ENCODE results near the gene KLHL9. TPM values are rescaled to one million over a fixed set of nuclear protein-coding genes. Genes with fewer than 3 reads are reported as not detected.

The KLHL9 gene
- total RNA-seq, 1 donor from 2014 or later, result 28.9 TPM

DNA sequence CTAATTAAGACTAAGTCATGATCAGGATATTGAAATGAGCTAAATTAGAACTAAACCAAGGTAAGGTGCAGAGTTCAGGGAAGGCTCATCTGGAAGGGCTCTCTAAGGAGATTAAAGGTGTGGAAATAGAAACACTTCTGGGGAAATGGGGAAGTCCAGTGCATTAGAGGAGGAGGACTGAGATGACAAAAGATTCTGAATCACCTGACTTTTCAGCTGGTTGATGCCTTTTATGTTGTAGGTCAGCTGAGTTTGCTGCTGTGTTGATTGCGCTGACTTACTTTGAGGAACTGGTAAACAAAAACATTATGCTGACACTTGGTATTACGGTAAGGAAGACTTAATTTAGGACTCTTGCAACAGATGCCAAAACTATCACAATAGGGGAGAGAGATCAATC, 53.9 kb downstream of the KLHL9 start:
- H3K9me3 Mint-ChIP-seq (ENCODE audit: low read depth), result peaks cover under 1% of the 10 kb centered on the region
- no peaks in the 10 kb centered on the region for H3K4me1 Mint-ChIP-seq (ENCODE audit: low read depth)
- no peak for DNase-seq (ENCODE audit: low spot score)
- TF ChIP-seq, protein P1, sequence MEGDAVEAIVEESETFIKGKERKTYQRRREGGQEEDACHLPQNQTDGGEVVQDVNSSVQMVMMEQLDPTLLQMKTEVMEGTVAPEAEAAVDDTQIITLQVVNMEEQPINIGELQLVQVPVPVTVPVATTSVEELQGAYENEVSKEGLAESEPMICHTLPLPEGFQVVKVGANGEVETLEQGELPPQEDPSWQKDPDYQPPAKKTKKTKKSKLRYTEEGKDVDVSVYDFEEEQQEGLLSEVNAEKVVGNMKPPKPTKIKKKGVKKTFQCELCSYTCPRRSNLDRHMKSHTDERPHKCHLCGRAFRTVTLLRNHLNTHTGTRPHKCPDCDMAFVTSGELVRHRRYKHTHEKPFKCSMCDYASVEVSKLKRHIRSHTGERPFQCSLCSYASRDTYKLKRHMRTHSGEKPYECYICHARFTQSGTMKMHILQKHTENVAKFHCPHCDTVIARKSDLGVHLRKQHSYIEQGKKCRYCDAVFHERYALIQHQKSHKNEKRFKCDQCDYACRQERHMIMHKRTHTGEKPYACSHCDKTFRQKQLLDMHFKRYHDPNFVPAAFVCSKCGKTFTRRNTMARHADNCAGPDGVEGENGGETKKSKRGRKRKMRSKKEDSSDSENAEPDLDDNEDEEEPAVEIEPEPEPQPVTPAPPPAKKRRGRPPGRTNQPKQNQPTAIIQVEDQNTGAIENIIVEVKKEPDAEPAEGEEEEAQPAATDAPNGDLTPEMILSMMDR (IDR thresholded peaks at IDR 0.05), result no peak
- no peak overlapping the region for H3K4me3 Mint-ChIP-seq (ENCODE audit: unreplicated experiment)
- peaks cover 18% of the 10 kb centered on the region for H3K27me3 Mint-ChIP-seq (ENCODE audit: low read depth)
- H3K36me3 Mint-ChIP-seq (ENCODE audit: low read depth), result no peaks in the 10 kb centered on the region
- H3K27ac Mint-ChIP-seq (ENCODE audit: unreplicated experiment), result no peak overlapping the region

Other genes starting within 250 kb of the KLHL9 start
- gene IFNW1, start 193.6 kb downstream of the KLHL9 start, total RNA-seq, result not detected in 3 replicates
- not detected in 3 replicates for gene IFNA21, start 168.7 kb downstream of the KLHL9 start, total RNA-seq
- not detected in 3 replicates for gene IFNA4, start 147.8 kb downstream of the KLHL9 start, total RNA-seq
- gene IFNA7, start 133.2 kb downstream of the KLHL9 start, total RNA-seq, result not detected in 3 replicates
- not detected in 3 replicates for gene IFNA10, start 128.3 kb downstream of the KLHL9 start, total RNA-seq
- gene IFNA16, start 118.1 kb downstream of the KLHL9 start, total RNA-seq, result not detected in 3 replicates
- gene IFNA17, start 107.2 kb downstream of the KLHL9 start, total RNA-seq, result not detected in 3 replicates
- not detected in 3 replicates for gene IFNA14, start 95.4 kb downstream of the KLHL9 start, total RNA-seq
- not detected in 3 replicates for gene IFNA5, start 30.1 kb downstream of the KLHL9 start, total RNA-seq
- gene IFNA6, start 15.5 kb upstream of the KLHL9 start, total RNA-seq, result not detected in 3 replicates
- gene IFNA13, start 32.7 kb upstream of the KLHL9 start, total RNA-seq, result not detected in 3 replicates
- not detected in 3 replicates for gene IFNA2, start 50.0 kb upstream of the KLHL9 start, total RNA-seq
- not detected in 3 replicates for gene IFNA8, start 73.7 kb upstream of the KLHL9 start, total RNA-seq
- gene IFNA1, start 105.0 kb upstream of the KLHL9 start, total RNA-seq, result not detected in 3 replicates
- gene IFNE, start 146.9 kb upstream of the KLHL9 start, total RNA-seq, result not detected in 3 replicates